GM19238 (cell line): ENCODE results near the gene MAN2A1.
"Not testable (repeated sequence)": the region's sequence is repeated elsewhere in the genome, so short reads cannot be mapped to it uniquely, and the experiment has no call there.

Experiments used
- DNase-seq: peaks from one replicate; pipeline ENCODE4 v3.0.0; 2011; ENCODE audit warnings: low spot score; ENCODE audit not compliant: insufficient read length

Gene MAN2A1

DNA sequence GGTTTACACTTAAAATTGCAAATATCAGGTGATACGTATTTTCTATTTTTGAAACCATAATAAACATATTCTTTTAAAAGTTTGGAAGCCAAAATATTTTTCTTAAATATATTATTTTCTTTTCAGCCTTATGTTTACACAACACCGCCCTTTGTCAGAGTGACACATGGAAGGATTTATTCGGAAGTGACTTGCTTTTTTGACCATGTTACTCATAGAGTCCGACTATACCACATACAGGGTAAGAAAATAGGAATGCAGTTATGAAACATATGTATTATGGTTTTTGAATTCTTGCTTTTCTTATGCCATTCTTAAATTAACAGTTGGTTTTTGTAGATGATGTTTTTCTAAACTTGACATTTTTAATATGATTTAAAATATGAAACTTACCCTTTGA, 133.9 kb downstream of the MAN2A1 start:
- DNase-seq: no peak

DNA sequence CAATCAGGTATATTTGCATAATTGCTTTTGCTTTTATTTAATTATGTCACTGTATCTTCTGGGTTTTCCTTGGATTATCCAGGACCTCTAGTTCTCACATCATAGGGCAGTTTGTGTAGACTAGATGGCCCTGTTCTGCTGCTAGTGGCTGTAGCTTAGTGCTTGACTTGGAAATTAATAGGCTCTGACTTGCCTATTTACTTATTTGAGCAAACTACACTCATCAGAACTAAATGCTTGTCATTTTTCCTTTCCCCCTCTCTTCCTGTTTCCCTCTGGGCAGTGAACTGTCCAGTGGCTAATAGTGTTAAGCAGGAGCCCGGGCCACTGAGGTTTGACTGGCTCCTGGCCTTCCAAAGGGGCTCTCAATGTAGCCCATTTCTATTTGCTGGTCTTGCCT, 135.7 kb downstream of the MAN2A1 start:
- DNase-seq: no peak

DNA sequence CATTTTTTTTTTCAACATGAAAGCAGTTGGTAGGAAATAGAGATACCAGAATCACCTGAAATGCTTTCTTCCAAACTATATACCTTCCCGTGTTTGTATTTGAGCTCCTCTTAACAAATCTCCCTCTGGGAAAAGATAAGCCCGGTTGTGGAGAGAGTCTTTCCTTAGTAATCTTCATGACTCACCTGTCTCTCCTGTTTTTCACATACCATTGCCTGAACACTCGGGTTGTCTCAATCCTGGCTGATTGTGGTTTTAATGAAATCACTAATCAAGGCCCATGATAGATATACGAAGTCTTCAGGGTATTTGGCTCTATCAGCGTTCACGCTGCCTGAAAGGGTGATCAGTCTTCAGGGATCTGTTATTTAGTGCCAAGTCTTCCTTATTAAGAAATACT, 136.7 kb downstream of the MAN2A1 start:
- DNase-seq: no peak

DNA sequence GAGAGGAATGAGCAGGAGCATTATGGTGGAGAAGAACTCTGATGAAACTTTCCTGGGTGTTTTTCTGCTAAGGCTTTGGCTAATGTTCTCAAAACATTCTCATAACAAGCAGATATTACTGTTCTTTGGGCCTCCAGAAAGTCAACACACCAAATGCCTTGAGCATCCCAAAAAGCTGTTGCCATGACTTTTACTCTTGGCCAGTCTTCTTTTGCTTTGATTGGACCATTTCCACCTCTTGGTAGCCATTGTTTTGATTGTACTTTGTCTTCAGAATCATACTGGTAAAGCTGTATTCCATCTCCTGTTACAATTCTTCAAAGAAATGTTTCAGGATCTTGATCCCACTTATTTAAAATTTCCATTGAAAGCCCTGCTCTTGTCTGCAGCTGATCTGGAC, 139.6 kb downstream of the MAN2A1 start:
- DNase-seq: no peak

DNA sequence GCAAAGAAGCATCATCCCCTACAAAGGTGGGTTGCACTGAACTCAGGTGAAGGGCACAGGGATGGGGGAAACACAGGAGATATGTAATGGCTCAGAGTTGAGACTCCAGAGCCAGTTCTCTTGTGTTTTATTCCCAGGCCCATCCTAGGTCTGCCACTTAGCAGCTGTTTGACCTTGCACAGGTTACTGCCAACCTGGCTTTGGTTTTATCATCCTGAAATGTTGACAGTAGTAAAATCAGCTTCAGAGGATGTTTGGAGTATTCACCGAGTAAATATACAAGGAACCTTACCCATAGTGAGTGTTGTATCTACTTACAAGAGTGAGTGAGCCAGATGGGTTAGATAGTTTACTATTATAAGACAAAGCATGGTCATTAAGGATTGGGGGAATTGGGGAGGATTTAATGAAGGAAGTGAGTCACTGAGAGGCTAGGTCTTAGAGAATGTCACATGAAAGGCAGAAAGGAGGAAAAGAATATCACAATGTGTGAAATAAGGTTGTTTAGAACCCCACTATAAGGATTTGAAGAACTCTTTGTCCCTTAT, 141.3 kb downstream of the MAN2A1 start:
- DNase-seq: no peak

DNA sequence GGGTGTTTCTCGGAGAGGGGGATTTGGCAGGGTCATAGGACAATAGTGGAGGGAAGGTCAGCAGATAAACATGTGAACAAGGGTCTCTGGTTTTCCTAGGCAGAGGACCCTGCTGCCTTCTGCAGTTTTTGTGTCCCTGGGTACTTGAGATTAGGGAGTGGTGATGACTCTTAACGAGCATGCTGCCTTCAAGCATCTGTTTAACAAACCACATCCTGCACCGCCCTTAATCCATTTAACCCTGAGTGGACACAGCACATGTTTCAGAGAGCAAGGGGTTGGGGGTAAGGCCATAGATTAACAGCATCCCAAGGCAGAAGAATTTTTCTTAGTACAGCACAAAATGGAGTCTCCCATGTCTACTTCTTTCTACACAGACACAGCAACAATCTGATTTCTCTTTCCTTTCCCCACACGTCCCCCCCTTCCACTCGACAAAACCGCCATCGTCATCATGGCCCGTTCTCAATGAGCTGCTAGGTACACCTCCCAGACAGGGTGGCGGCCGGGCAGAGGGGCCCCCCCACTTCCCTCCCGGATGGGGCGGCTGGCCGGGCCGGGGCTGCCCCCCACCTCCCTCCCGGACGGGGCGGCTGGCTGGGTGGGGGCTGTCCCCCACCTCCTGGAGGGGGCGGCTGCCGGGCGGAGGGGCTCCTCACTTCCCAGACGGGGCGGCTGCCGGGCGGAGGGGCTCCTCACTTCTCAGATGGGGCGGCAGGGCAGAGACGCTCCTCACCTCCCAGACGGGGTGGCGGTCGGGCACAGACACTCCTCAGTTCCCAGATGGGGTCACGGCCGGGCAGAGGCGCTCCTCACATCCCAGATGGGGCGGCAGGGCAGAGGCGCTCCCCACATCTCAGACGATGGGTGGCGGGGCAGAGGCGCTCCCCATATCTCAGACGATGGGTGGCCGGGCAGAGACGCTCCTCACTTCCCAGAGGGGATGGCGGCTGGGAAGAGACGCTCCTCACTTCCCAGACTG, 142.8 kb downstream of the MAN2A1 start:
- not testable (repeated sequence) for DNase-seq

DNA sequence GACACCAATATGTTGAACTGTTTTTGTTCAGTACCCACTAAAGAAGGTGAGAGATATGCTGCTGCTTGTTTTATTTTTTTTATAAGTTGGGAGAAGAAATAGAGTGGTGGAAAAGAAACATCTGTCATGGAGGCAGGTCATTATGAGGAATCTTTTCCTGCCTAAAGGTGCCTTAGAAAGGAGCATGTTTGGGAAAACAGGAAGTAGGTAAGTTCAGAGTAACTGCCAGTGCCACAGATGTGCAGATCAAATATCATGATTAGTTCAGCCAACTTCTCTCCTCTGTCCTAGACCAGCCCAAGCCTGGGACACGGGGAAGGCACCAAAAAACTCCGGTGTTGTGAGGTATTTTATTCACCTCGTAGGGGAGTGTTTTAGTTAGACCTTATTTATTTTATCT, 144.2 kb downstream of the MAN2A1 start:
- DNase-seq: no peak

DNA sequence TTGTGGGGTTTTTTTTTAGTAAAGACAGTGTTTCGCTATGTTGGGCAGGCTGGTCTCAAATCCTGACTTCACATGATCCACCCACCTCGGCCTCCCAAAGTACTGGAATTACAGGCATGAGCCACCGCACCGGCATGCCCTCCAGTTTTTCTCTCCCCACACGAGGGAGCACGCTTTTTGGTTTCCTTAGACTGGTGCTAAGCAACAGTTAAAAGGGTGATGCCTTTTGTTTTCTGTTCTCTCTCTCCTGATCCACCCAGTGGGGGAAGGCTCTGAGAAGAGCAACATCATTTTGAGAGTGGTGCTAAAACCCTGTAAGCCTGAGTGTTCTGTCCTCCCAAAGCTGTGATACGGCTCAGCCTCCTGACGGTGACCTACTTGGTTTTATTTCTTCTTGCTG, 146.6 kb downstream of the MAN2A1 start:
- no peak for DNase-seq

DNA sequence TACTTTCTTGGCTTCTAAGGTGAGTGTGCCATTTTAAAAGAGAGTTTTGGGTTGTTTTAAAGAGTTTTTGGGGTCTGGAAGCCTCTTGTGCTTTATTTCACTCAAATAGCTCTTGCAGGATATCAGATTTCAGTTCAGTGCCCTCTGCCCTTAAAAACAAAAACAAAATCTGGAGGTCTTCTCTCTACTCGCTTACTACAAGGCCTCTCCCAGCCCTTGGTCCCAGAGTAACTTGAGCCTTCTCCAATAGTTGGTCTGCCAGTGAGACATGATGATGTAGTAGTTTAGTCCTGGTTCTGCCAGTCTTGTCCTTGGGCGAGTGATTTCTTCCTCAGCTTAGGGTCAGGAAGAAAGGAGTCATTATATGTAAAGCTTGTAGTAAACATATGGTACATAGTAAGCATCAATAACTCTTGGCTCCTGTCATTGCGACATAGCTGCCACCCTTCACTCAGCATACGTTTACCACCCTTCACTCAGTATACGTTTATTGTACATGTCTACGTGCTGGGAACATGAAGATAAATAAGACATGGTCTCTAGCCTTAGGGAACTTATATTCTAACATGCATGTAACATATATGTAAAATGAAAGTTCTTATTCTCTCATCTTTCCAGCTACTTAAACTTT, 147.6 kb downstream of the MAN2A1 start:
- DNase-seq: no peak

DNA sequence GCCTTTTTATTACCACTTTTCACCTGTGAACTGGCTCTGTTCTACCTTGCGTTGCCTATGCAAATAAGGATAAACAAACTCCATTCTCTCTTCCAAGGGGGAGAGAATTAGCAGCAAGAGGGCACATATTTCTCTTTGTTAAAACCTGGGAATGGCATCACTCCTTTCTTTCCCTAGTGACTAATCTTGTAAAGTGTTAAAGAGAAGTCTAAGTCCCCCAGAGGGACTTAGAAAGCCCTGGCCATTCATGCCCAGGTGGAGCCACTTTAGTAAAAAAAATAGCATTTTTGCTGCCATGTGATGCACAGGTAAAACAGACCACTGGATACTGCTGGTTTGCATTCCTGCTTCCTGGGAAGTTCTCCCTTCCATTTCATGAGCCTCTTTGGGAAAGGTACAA, 148.4 kb downstream of the MAN2A1 start:
- DNase-seq: no peak

DNA sequence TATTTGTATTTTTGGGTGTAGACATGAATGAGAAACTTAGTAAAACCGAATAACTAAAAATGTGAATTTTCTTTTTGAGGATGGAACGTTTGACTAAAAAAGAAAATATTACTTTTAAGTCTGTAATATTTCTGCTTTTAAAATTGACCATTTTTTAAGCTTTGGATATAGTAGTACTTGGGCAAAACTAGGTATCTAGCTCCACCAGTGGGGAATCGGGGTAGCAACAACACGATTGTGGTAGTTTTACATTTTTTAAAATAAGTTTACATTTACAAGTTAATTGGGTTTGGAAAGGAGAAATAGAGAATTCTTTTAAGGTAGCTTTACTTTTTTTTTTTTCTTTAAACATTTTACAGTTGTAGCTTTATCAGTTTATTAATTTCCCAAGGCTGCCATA, 154.4 kb downstream of the MAN2A1 start:
- no peak for DNase-seq

DNA sequence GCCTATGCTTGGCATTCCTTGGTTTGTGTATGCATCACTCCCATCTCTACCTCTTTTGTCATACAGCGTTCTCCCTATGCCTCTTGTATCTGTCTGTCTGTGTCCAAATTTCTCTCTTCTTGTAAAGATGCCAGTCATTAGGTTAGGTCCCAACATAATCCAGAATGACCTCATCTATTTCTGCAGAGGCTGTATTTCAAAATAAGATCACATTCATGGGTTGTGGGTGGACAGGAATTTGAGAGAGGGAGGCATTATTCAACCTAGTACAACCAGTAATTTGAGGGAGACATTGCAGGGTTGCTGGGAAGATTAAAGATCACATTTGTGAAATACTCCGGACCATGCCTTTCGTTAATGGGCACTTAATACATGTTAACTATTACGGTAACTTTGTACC, 155.0 kb downstream of the MAN2A1 start:
- DNase-seq: no peak

DNA sequence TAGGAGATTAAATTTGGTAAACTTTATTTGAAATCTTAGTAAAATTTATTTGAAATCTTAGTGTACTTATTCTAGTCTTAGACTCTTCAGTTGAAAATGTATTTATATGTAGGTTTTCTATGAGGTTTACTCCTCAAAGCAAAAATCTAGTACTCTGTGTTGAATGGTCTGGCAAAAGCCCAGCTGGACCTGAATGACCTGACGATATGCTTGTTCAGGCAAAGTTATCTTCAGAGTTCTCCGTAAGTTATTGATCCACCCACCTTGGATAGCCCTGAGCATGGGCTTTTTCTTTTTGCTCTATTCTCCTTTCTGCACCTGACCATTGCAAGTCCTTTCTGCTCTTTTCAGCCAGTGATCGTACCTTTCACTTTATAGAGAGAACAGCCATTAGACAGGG, 158.4 kb downstream of the MAN2A1 start:
- no peak for DNase-seq

DNA sequence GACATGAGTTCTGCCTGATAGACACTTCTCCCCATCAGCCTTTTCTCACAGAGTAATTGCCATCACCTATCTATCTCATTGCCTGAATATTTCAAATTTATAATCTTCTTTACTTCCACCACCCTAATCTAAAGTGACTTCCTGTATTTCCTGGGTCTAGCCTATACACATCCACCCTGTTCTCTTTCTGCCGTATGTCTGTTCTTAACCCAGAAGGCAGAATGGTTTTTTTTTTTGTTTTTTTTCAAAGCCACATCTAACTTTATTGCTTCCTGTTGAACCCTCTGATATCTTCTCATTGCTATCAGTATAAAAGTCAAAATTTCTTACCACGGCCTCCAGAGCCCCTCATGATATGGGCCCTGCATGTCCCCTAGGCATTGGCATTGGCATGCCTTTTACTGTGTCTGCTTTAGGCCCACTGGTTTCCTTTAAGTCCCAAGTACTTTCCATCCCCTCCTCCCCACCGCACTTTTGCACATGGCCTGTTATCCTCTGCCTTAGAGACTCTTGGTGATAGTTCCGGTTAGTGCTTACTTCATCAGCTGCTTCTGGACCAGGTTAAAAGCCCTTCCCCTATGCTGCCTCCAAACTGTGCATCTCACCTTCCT, 159.9 kb downstream of the MAN2A1 start:
- no peak for DNase-seq

DNA sequence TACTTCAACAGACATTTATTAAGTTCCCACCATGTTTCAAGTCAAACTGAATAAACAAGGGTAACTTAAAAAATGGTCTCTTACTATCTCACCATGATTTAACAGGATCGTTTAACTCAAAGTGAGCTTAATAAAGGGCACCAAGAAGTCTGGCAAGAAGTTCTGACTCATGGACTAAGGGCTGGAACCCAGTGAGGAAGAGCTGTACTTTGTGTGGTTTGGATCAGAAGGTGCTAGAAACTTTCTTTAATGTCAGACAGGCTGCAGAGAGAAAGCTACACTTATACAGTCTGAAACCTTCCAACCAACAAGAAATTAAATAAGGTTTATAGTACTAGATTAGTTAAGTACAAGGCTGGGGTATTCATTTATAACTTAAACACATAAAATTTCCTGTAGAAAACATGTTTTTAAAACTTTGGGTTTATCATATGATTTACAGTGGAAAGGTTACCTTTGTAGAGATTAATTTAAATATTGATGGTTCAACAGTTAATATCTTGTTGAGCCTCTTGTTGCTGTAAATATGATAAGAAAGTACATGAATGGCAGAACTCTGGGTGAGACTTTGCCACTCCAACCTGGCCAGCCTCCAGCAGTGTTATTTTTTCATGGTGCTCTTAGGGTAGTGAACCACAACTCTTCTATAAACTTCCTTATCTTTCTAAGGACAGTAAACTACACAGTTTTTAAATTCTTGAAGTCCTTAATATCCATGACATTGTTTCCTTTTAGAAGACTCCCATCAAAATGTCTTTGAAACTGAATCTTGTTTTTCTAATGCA, 162.8 kb downstream of the MAN2A1 start:
- no peak for DNase-seq

DNA sequence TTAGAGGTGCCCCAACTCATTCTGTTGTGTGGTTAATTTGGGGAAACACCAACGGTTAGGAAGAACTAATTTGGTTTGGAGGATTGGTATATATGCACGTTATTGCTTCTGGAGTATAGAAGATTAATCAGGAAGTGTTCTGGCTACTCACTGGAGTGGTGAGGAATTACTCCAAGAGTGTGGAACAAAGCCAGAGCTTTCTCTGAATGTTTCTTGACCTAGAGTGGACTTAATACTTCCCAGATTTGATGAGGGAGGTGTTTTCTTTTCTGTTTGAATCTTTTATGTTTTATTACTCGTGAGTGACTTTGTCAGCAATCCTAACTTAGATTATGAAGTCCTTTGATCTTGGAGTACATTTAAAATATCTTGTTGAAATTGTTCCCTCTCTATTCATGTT, 163.7 kb downstream of the MAN2A1 start:
- no peak for DNase-seq

DNA sequence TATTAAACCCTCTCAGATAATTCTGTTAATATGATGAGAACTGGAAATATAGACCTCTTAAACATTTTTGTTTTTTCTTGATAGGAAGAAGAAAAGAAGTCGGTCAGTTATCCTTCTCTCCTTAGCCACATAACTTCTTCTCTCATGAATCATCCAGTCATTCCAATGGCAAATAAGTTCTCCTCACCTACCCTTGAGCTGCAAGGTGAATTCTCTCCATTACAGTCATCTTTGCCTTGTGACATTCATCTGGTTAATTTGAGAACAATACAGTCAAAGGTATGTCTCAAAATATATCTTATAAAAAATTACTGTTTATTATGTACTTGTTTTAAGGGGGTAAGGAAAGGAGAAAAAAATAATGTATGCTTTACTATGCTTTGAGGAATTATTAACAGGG, 165.3 kb downstream of the MAN2A1 start:
- DNase-seq: no peak

DNA sequence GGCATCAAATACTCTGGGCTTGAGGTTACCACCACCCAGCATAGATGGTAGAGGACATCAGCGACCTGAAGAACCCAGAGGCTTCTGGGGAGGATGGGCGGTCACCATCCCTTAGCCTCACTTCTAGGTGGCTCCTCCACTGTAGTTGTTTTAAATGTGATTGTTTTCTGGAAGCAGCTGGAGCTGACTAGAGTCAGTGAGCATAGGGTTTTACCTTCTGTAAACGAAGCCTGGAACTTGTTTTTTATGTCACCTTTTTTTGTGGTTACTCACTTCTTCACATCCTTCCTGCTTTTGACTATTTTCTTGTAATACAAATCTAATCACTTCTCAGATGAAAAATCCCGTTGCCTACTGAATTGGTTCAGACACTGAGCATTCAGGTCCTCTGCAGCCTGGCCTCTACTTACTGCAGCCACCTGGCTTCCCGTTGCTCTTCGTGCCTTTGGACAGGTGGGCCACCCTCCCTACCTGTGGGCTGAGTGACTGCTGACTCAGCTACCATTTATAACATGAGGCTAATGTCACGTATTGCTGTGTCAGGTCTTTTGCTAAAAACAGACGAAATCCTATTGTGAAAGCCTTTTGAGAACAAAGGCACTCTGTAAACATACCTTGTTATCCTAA, 167.8 kb downstream of the MAN2A1 start:
- no peak for DNase-seq

DNA sequence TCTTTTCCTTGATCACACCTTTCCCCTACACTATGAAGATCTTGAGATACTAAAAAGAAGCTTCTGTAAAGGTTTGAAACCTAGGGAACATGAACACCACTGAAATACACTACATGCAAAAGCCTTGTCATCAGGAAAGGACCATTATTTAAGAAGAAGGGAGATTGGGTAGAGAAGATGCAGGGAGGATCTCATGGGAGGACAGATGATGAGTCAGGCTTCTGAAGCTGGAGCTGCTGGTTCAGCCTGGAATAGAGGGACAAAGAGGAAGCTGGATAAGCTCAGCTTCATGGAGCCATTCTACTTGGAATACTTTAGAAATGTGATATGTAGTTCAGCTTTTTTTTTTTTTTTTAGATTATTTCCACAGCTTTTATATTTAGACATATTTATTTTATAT, 169.8 kb downstream of the MAN2A1 start:
- DNase-seq: no peak

DNA sequence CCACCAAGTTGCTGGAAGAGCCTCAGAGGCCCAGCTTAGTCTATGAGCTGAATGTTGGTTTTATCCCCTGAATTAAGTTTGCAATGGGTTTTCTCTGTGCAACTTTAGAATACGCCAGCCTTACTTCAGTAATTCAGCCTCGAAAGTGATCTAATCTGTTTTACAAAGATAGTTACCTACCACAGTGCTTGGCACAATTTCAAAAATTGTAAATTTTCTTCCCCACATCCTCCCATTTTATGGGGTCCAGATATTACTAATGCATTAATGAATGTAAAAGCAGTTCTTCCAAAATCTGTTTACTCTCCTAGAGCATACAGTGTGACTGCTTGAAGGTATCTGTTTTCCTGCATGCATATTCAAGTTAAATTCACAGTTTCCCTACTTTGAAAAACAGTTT, 172.6 kb downstream of the MAN2A1 start:
- no peak for DNase-seq

DNA sequence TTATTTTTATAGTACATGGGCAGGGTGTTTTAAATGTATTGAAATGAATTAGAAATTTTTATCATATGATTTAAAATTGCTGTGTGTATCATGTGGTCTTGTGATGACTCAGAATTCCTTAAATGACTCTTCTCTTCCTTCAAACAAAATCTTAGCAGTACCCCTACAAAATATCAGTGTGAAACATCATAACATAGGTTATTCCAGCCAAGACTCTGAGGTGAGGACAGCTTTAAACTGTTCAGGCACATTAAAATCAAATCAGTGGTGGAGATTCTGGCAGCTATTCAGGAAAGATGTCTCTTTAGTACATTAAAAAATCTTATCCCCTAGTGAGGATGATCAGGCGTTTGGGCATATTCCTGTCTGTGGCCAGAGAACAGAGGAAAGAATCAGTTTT, 174.0 kb downstream of the MAN2A1 start:
- DNase-seq: no peak
